Measurements from ENCODE around the gene SPPL3.

SPPL3 gene

DNA sequence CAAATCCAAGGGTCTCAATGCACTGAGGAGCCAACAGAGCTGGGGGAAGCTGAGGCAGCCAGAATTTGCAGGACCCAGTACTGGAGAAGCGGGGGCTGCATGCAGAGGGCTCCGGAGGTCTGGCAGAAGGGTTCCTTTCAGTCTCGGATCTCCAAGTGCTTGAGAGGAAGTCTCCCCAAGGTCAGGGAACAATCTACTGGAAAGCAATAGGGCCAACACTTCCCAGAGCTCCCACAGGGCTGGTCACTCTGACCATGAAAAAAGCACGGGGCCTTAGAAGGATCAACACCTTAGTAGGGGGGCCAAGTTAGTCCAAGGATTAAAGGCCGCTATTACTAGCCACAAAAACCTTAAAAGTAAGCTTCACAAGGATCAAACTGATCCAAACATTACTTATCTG is 31.7 kb downstream of the SPPL3 start:
- no peak for DNase-seq

DNA sequence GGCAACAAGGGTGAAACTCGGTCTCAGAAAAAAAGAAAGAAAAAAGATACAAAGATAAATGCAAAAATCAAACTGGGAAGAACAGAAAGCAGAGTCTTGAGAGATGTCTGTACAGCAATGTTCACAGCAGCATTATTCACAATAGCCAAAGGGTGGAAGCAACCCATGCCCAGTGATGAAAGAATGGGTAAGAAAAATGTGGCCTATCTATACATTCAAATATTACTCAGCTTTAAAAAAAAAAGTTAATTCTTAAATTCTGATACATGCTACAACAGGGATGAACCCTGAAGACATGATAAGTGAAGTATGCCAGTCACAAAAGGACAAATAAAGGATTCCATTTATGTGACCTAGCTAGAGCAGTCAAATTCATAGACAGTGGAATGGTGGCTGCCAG is 33.7 kb downstream of the SPPL3 start:
- DNase-seq = no peak

DNA sequence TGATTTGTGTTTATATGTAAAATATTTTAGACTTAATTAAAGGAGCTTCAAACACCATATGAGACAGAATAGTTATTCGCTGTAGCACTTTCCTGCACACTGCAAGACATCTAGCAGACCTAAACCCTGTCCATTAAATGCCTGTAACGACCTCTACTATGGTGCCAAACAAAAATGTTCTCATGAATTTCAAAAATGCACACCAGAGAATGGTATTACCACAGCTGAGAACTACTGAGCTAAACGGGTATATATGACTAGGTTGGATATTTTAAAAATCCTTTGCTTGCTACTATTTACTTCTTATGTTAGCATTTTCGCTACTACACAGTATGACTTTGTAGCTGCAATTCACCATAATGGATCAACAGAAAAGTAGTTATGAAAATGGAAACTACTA is 34.8 kb downstream of the SPPL3 start:
- no peak for DNase-seq

DNA sequence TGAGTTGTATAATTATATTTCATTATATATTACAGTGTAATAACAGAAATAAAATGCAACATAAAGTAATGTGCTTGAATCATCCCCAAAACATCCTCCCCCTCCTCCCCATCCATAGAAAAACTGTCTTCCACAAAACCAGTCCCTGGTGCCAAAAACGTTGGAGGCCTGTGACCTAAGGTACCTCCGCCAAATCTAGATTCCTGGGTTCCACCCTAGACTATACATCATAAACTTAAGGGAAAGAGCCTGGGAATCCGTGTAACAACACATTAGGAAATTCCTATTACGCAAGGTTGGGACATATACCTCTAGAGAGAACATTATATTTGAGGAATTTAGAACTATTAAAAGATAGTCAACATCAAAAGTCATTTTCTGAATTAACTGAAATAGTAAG is 38.0 kb downstream of the SPPL3 start:
- DNase-seq = no peak

DNA sequence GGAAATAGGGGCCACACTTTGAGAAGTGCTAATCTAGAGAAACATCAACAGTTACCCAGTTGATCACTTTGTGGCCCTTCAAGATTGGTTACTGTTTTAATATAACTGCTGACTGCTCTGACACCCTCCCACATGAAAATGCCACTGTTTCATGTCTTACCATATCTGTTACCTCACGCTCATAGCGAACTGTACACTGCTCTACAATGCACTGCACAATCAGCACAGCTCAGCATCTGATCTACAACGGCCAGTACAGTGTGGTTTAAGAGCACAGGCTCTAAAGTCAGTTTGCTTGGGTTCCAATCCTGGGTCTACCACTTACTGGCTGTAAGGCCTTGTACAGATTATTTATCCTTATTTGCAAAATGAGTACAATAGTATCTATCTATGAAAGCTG is 39.1 kb downstream of the SPPL3 start:
- DNase-seq = no peak

DNA sequence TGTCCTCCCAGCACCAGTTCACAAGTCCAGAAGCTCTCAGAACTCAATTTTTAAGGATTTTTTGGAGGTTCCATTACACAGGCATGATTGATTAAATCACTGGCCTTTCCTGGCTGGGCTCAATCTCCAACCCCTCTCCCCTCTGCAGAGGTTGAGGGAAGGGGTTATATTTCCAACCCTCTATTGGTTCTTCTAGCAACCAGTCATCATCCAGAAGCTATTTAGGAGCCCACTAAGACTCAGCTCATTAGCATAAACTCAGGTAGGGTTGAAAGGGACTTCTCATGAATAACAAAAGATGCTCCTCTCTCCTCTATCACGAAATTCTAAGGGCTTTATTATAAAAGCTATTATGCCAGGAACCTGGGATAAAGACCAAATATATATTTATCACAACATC is 41.5 kb downstream of the SPPL3 start:
- DNase-seq = no peak

DNA sequence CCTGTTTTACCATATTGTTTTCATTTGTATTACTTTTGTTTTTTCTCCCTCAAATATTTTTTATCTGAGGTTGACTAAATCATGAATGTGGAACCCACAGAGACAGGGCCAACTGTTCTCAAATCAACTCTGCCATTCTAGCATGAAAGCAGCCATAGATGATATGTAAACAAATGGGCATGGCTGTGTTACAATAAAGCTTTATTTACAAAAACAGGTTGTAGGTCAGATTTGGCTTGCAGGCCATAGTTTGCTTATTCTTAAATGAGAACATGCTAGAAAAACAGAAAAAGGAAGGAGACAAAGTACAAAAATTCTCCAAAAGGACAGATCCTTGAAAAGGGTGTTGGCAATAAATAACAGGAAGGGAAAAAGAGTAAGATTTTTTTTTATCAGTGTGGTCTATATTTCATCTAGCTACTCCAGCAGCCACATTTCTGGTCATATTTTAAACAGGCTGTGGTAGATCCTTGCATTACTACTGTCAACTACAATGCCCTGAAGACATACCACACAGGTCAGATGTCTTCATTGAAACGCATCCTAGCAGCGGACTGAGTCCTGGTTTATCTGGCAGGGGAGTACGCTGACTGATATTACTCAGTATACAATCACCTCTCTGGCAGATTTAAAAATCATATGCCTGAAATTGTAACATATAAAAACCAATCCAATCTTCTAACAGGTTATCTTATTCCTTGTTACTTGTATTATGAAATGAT is 42.9 kb downstream of the SPPL3 start:
- DNase-seq = no peak

DNA sequence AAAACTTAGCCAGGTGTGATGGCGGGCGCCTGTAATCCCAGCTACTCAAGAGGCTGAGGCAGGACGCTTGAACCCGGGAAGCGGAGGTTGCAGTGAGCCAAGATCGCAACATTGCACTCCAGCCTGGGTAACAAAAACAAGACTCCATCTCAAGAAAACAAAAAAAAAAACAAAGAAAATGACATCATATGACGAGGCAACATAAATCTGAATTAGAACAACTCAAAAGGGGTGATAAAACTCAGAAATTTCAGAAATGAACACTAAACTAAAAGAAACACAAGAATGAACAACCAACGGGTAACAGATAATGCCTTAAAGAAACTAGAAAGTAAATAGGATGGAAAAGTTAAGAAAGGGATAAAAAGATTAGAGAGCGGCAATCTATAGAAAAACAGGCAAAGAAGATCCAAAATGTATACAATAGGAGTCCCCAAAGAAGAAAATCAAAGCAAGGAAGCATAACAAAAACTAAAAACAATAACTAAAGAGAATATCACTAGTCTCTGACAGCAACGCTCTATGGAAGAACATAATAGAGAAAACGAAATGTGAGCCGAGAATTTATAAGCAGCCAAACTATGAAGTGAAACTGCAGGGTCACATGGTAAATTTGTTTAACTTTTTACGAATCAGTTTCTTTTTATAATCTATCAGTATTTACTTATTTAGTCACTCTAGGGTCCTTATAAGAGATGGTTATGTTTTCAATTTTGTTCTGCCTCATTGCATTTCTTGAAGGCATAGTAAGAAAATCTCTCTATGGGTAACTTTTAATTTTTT is 45.7 kb downstream of the SPPL3 start:
- peak; percentile 6 for DNase-seq

DNA sequence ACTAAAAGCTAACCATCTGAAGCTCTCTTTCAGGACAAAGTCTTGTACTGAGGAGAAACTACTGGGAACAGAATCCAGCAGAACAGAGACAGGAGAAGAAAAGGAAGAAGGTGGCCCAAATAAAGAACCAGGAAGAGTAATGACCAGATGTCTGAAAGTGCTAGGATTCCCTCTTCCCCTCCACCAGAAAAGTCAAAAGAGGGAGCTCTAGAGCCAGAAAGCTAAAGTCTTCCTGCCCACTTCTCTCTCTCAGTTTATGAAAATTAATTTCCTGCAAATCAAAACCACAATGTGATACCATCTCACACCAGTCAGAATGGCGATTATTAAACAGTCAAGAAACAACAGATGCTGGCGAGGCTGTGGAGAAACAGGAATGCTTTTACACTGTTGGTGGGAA is 47.2 kb downstream of the SPPL3 start:
- peak; percentile 42 for DNase-seq

DNA sequence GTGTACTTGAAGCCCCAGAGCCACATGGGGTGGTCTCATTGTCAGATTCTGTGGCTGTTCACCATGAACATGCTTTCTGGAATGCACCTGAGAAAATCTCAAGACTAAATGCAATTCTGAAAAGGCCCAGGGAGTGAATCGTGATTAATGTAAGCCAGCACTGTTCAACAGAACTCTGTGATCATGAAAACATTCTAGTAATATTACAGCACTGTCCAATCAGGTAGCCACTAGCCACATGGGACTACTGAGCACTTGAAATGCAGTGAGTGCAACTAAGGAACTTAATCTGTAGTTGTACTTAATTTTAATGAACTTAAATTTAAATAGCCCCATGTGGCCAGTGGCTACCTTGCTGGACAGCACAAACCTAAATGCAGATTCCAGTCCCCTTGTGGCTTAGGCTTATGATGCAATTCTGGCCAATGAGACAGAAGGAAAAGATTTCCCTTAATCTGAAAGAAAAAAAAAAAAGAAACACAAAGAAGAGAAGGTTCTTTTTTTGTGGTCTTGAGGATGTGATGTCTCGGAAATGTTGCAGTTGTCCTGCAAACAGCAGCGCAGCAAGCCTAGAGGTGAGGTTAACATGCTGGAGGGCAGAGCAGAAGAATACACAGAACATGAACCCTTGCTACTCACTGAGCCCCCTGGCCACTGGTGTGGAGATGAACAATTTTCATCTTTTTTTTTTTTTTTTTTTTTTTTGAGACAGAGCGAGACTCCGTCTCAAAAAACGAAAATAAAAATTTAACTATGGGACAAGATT is 48.2 kb downstream of the SPPL3 start:
- DNase-seq = peak; percentile 41

DNA sequence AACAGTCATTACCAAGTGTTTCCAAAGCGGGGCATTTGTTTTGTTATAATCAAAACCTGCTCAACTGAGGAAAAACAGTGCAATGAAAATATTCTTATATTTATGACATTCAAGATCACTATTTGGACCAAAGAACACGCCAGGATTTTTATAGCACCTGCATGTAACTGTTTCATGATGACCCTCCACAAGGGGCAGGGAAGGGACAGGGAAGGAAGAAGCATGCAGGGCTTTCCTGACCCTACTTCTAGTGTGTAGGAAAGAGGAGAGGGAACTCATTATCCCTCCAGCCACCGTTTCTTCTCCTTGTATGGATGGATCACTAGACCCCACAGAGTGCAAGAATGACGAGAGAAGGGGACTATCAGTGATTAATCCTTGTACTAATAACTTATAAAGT is 49.4 kb downstream of the SPPL3 start:
- DNase-seq = no peak

DNA sequence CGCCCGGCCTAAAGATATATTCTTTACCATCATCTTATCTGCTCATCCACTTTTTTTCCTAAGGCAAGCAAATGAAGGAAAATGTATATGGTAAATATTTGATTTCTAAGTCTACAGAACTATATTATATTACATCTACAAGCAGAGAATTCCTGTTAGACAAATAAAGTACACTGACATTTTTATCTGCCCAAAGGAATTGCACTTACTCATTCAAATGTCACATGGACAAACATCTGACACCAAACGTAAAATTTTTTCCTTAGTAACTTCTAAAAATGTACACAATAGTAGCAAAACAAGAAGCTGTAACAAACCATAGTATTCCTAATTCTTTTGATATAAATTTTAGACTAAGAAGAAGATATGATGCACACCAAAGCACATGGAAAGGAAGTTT is 51.0 kb downstream of the SPPL3 start:
- no peak for DNase-seq

DNA sequence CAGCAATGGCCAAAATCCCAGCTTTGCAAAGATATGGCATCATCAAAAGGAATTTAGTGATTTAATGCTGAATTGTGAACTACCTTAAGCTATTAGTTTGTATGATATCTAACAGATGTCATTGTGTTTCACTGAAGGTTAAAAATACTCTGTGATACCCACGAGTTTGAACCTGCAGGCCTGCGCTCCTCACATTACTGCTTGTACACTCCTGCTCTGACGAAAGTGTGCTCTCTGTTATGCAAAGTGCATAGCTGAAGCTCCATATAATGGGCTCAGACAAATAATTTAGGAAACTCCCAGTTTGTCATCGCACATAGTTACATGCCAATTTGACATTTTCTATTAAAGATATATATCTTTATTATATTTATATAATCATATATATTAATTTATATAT is 52.2 kb downstream of the SPPL3 start:
- DNase-seq = no peak

DNA sequence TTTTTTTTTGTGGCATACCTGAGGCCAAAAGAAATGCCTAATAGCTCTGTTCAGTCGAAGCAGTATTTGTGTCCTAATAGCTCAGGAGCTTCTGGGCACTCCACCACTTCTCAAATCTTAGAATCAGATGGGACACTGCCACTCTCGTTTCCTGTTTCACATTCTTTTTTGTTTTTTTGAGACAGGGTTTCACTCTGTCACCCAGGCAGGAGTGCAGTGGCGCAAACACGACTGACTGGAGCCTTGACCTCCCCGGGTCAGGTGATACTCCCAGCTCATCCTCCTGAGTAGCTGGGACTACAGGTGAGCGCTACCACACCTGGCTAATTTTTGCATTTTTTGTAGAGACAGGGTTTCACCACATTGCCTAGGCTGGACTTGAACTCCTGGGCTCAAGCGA is 52.7 kb downstream of the SPPL3 start:
- peak; percentile 78 for DNase-seq

DNA sequence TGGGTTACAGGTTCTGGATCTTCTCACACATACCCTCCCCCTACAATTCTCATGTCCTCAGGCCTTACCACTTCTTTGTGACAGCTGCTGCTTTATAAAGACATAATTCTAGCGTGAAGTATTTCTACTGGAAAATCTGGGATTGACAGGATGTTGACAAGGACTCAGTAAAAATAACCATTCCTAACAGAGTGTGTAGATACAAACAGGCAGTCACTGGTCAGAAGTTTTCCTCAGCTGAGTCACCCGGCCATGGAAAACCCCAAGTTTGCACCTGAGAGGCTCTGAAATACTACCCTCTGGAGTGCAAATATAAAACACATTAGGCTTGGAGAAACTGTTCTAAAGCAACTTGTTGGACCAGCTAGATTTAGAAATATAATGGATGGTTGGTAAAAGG is 54.4 kb downstream of the SPPL3 start:
- no peak for DNase-seq

DNA sequence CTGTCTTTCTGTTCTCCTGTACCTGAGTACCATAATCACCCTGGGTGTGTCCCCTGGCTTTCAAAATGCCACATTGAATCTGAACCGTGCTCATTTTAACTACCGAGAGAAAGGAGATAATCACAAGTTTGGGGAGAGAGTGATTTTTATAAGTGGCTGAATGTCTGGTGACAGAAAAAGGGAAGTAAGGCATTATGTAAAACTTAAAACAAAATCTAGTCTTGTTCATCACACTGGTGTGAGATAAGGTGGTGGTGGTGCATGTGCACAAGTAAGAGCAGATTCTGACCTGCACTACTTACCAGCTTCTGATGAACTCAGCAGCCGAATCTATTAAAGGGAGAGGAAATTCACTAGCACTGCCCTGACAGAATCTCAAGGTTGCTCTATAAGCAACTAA is 56.3 kb downstream of the SPPL3 start:
- DNase-seq = peak; percentile 64

DNA sequence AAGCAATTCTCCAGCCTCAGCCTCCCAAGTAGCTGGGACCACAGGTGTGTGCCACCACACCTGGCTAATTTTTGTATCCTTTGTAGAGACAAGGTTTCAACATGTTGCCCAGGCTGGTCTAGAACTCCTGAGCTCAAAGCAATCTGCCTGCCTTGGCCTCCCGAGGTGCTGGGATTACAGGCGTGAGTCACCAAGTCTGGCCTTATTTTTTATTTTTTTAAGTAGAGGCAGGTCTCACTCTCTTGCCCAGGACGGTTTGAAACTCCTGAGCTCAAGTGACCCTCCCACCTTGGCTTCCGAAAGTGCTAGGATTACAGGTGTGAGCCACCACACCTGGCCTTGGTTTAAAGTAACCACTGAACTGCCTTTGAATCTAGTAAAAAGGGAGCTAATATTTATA is 56.8 kb downstream of the SPPL3 start:
- no peak for DNase-seq

DNA sequence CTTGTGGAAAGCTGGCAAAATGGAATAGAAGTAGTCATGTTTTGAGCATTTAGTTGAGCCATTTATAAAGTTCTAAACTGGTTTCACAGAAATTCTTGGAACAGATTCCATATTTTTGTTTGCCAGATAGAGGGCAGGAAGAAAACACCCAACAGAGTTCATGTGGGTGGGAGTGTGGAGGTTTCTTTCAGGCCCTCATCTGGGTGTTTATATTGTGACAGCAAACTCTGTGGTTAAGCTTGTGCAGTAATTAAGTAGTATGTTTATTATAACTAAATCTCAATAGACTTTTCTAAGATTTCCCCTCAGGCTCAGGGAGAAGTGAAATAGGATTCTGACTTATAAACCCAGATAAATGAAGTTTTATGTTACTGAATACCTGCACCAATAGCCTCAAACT is 57.4 kb downstream of the SPPL3 start:
- DNase-seq = no peak

DNA sequence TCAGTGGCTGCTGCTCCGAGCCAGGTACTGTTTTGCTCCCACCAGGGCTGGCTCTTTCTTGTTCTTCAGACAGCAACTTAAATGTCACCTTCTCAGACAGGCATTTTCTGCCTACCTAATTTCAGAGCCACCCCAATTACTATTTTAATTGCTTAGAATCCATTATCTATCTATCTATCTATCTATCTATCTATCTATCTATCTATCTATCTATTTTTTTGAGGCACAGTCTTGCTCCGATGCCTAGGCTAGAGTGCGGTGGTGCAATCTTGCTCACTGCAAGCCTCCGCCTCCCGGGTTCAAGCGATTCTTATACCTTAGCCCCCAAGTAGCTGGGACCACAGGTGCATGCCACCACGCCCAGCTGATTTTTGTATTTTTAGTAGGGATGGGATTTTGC is 58.5 kb downstream of the SPPL3 start:
- DNase-seq = no peak

DNA sequence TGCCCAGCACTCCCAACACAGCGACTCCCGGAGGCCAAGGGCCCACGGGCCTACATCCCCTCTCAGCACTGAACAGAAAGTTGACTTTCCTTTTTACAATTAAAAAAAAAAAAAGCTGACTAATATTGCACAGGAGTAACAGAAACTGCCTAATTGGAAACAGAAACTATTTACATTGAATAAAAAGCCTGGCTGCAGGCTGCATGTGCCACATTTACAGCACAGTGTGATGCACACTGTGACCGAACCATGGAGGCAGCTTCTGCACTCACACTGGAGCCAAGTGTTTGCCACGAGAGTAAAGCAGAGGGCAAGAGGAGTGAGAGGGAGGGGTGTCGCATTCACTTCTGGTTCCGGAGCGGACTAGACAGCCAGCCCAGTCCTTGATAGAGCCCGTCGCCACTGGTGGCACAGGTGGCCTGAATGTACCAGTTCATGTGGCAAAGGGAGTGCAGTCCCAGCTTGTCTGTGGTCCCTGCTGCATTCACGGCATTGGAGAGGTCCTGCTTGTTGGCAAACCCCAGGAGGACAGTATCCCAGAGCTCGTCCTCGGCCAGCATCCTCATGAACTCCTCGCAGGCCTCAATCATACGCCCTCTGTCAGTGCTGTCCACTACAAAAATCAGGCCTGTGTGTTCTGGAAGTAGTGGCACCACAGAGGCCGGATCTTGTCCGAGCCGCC is 59.2 kb downstream of the SPPL3 start:
- no peak for DNase-seq

DNA sequence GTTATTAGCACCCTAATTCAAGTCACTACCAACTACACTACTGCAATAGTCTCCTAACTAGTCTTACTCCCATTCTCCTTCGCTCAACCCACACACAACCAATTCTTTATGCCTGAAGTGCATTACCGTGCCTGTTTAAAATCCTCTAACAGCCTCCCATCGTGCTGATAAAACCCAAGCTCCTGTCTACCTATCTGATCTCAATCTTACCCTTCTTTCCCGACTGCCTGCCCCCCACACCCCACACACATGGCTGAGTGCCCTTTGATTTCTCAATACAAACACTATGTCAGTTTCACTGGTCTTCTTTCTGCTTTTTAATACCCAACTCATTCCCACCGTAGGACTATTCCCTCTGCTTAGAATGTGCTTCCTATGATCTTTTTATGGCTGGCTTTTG is 59.9 kb downstream of the SPPL3 start:
- no peak for DNase-seq

DNA sequence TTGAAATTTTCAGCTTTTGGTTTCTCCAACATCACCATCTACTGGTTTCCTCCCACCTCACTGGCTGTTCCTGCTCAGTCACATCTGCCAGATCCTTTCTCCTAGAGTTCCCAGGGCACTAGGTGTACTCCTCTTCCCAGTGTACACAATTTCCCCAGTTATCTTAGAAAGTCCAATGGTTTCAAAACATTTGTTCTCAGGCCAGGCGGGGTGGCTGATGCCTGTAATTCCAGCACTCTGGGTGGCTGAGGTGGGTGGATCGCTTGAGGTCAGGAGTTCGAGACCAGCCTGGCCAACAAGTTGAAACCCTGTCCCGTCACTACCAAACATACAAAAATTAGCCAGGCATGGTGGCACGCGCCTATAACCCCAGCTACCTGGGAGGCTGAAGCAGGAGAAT is 60.7 kb downstream of the SPPL3 start:
- no peak for DNase-seq

DNA sequence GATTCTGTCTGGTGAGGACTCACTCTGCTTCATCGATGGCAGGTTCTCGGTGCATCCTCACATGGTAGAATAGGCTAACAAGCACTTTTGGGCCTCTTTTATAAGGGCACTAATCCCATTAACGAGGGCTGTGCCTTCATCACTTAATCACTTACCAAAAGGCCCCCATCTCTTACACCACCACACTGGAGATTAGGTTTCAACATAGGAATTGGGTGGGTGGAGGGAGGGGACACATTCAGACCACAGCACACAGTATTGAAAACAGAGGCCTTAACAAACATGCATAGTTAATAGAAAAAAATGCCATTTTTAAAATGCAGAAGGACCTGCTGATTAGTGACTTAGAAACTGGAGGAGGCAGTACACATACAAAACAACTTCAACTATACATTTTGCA is 61.6 kb downstream of the SPPL3 start:
- no peak for DNase-seq

All from MV-4-11 (cell line).